K562 (cell line): ENCODE results near the gene NCOA1. TPM values are rescaled to one million over a fixed set of nuclear protein-coding genes. Genes with fewer than 3 reads are reported as not detected.

Experiments used
- CEBPG ChIP-seq, 3 experiments: fragments of 200-800 bp in 1 of 3; sonication (Bioruptor generic) in 1 of 3; sonication (generic) in 1 of 3; formaldehyde crosslinking in 1 of 3; IDR thresholded peaks in 2 of 3; conservative IDR thresholded peaks in 1 of 3; 2 replicates each; pipeline versions ENCODE4 v1.6.1 to v1.8.0; 2016 to 2022; ENCODE audit warnings: missing compliant biosample characterization in 2 of 3, missing genetic modification characterization in 2 of 3, mild to moderate bottlenecking in 1 of 3, missing genetic modification reagents in 1 of 3
- CXXC5 ChIP-seq: fragments of 250-450 bp; sonication (Bioruptor Pico); IDR thresholded peaks from 2 replicates; pipeline ENCODE4 v1.8.0; 2022; ENCODE audit warnings: inconsistent platforms, mild to moderate bottlenecking, moderate library complexity
- EHMT2 ChIP-seq: fragments of 450-650 bp; IDR thresholded peaks from 2 replicates; pipeline ENCODE4 v1.6.1; 2018; ENCODE audit warnings: antibody characterized with exemption
- FOXM1 ChIP-seq, 2 experiments: fragments of 450-650 bp in 1 of 2; sonication (generic) in 1 of 2; formaldehyde crosslinking in 1 of 2; IDR thresholded peaks; 2 replicates each; pipeline versions ENCODE4 v1.6.1 to v1.9.0; 2017 to 2022; ENCODE audit warnings: low read depth in 2 of 2, mild to moderate bottlenecking in 2 of 2, missing genetic modification reagents in 1 of 2, moderate library complexity in 1 of 2
- HDAC1 ChIP-seq, 2 experiments: fragments of 450-650 bp; IDR thresholded peaks; 2 replicates each; pipeline ENCODE4 v1.6.1; 2016 to 2017; ENCODE audit warnings: inconsistent platforms in 1 of 2, mild to moderate bottlenecking in 1 of 2, moderate library complexity in 1 of 2
- HMGXB4 ChIP-seq: sonication (generic); formaldehyde crosslinking; IDR thresholded peaks from 2 replicates; pipeline ENCODE4 v1.8.1; 2023; ENCODE audit warnings: mild to moderate bottlenecking, missing genetic modification reagents
- IRF2 ChIP-seq: sonication (generic); formaldehyde crosslinking; IDR thresholded peaks from 2 replicates; pipeline ENCODE4 v1.8.1; 2022; ENCODE audit warnings: mild to moderate bottlenecking, missing genetic modification reagents
- MAX ChIP-seq: sonication (generic); formaldehyde crosslinking; IDR thresholded peaks from 2 replicates; pipeline ENCODE4 v1.9.0; 2022; ENCODE audit warnings: mild to moderate bottlenecking, missing genetic modification reagents
- MYNN ChIP-seq, 2 experiments: sonication (generic); formaldehyde crosslinking in 1 of 2; IDR thresholded peaks; 2 replicates each; pipeline versions ENCODE4 v1.5.0 to v1.6.1; 2016 to 2020; ENCODE audit warnings: antibody characterized with exemption in 1 of 2, missing genetic modification reagents in 1 of 2
- NCOA6 ChIP-seq: fragments of 450-650 bp; IDR thresholded peaks from 2 replicates; pipeline ENCODE4 v1.6.1; 2017; ENCODE audit warnings: mild to moderate bottlenecking
- NR2C2 ChIP-seq, 2 experiments: fragments of 200-800 bp in 1 of 2; sonication (Bioruptor generic) in 1 of 2; sonication (generic) in 1 of 2; formaldehyde crosslinking in 1 of 2; IDR thresholded peaks; 2 replicates each; pipeline versions ENCODE4 v1.6.1 to v1.8.0; 2016 to 2022; ENCODE audit warnings: mild to moderate bottlenecking in 1 of 2, missing compliant biosample characterization in 1 of 2, missing genetic modification characterization in 1 of 2, missing genetic modification reagents in 1 of 2
- PCBP1 ChIP-seq: fragments of 200-400 bp; formaldehyde crosslinking; IDR thresholded peaks from 2 replicates; pipeline ENCODE4 v1.6.1; 2018; ENCODE audit warnings: mild to moderate bottlenecking, low read depth, low read length; ENCODE audit not compliant: poor library complexity, severe bottlenecking
- RBM22 ChIP-seq: fragments of 200-400 bp; formaldehyde crosslinking; IDR thresholded peaks from 2 replicates; pipeline ENCODE4 v1.6.1; 2018; ENCODE audit warnings: low read length, low read depth; ENCODE audit not compliant: poor library complexity, severe bottlenecking
- SRSF3 ChIP-seq: fragments of 200-400 bp; formaldehyde crosslinking; IDR thresholded peaks from 2 replicates; pipeline ENCODE4 v1.6.1; 2016; ENCODE audit warnings: mild to moderate bottlenecking, low read length, moderate library complexity; ENCODE audit not compliant: insufficient read depth
- TAF15 ChIP-seq: fragments of 200-400 bp; formaldehyde crosslinking; IDR thresholded peaks from 2 replicates; pipeline ENCODE4 v1.6.1; 2017; ENCODE audit warnings: mild to moderate bottlenecking, low read depth, low read length, moderate library complexity
- ZNF146 ChIP-seq: IDR thresholded peaks from one replicate; pipeline ENCODE4 v1.6.1; 2018; ENCODE audit warnings: missing compliant biosample characterization; ENCODE audit not compliant: unreplicated experiment
- ZNF224 ChIP-seq: sonication (generic); formaldehyde crosslinking; IDR thresholded peaks from 2 replicates; pipeline ENCODE4 v1.8.0; 2022; ENCODE audit warnings: mild to moderate bottlenecking, missing genetic modification reagents
- polyA plus RNA-seq, 8 experiments: library from polyadenylated mRNA; depleted of rRNA in 4 of 8; stranded (reverse) in 5 of 8; unstranded in 3 of 8; fragments of >200 nt; fragmentation: Nextera tagmentation in 2 of 8; fragmentation: Illumina TruSeq in 1 of 8; extraction: Ambion mirVana in 2 of 8; extraction: Trizol in 1 of 8; gene quantifications; 2 replicates each; pipeline versions ENCODE4 v1.2.1 to v1.2.3, GENCODE V29; 2011 to 2014; ENCODE audit warnings: inconsistent platforms in 1 of 8, missing spikeins in 1 of 8
- total RNA-seq, 7 experiments: library from RNA; depleted of rRNA in 6 of 7; stranded (reverse); fragments of >200 nt in 6 of 7; fragmentation: Illumina TruSeq in 2 of 7; extraction: Trizol in 2 of 7; gene quantifications; 2 replicates each; pipeline versions ENCODE4 v1.2.1 to v1.2.3, GENCODE V29; 2011 to 2021; ENCODE audit warnings: low replicate concordance in 1 of 7
- TF ChIP-seq, protein P1 (sequence below): fragments of 250-450 bp; sonication (Bioruptor Pico); IDR thresholded peaks from 2 replicates; pipeline ENCODE4 v1.4.0; 2020; ENCODE audit warnings: mild to moderate bottlenecking, moderate library complexity, borderline replicate concordance
- TF ChIP-seq, protein P2 (sequence below): IDR thresholded peaks from 2 replicates; pipeline ENCODE4 v1.6.1; 2014; ENCODE audit warnings: antibody characterized with exemption

The NCOA1 gene
- total and polyA plus RNA-seq, 9 of the 15 experiments (the other 6 are each of a cell fraction or from before 2014, with no cell fraction given) = 4.9 to 25.7 (median 17.0) TPM

DNA sequence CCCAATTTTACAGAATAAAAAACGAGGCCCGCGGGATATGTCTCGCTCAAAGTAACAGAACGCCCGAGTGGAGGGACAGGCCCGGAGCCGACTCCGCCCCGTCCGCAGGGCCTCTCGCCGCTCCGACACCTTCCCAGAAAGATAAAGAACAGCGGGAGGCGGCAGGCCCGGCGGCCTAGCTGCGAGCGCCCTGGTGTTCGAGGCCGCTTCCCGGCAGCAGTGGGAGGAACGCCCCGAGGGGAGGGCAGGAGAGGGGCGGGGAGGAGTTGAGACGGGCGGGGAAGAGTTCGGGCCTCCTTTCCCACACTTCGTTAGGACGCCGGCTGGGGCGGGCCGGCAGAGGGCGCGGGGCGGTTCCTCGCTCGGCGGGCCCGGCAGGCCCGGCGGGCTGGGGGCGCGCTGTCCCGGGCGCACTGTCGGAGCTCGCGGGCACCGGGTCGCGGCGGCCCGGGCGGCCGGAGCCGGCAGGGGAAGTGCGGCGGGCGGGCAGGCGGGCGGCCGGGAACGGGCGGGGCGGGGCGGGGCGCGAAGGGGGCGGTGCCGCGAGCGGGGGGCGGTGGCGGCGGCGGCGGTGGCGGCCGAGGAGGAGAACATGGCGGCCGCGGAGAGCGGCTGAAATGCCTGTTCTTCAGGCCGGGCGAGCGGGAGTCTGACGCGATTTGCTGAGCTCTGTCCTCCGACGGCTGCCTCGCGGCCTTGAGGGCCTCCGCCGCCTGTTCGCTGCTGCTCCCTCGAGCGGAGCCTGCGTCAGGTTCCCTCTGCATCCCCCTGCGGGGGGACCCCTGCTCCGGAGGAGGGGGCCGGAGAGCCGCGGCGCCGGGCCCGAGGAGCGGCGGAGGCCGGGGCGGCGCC is at the start of gene NCOA1 (continued):
- TF ChIP-seq CEBPG (CRISPR knock-in tag; IDR thresholded peaks at IDR 0.05) (no peak), CEBPG (tag; conservative IDR thresholded peaks at IDR 0.05 in 1 of 2, IDR thresholded peaks at IDR 0.05 in 1 of 2) (no peak), NR2C2 (CRISPR knock-in tag; IDR thresholded peaks at IDR 0.05) (no peak), NR2C2 (tag; IDR thresholded peaks at IDR 0.05) (no peak; the same call in 1 of the 2 replicates), TAF15 (no peak), PCBP1 (peak; percentile 0), HDAC1 (IDR thresholded peaks at IDR 0.05) (no peak), IRF2 (CRISPR knock-in tag) (no peak), RBM22 (no peak), HMGXB4 (no peak; the same call in 1 of the 2 replicates), MAX (CRISPR knock-in tag) (no peak), SRSF3 (no peak), FOXM1 (IDR thresholded peaks at IDR 0.05; ENCODE audit: low read depth) (no peak), FOXM1 (CRISPR knock-in tag; IDR thresholded peaks at IDR 0.05; ENCODE audit: low read depth) (no peak), NCOA6 (peak; percentile 23; the same call in 1 of the 2 replicates), ZNF146 (CRISPR knock-in tag) (no peak), ZNF224 (no peak), CXXC5 (CRISPR knock-in tag) (peak; percentile 88), MYNN (IDR thresholded peaks at IDR 0.05) (no peak), MYNN (CRISPR knock-in tag; IDR thresholded peaks at IDR 0.05) (no peak), EHMT2 (no peak)
- TF ChIP-seq, protein P1, sequence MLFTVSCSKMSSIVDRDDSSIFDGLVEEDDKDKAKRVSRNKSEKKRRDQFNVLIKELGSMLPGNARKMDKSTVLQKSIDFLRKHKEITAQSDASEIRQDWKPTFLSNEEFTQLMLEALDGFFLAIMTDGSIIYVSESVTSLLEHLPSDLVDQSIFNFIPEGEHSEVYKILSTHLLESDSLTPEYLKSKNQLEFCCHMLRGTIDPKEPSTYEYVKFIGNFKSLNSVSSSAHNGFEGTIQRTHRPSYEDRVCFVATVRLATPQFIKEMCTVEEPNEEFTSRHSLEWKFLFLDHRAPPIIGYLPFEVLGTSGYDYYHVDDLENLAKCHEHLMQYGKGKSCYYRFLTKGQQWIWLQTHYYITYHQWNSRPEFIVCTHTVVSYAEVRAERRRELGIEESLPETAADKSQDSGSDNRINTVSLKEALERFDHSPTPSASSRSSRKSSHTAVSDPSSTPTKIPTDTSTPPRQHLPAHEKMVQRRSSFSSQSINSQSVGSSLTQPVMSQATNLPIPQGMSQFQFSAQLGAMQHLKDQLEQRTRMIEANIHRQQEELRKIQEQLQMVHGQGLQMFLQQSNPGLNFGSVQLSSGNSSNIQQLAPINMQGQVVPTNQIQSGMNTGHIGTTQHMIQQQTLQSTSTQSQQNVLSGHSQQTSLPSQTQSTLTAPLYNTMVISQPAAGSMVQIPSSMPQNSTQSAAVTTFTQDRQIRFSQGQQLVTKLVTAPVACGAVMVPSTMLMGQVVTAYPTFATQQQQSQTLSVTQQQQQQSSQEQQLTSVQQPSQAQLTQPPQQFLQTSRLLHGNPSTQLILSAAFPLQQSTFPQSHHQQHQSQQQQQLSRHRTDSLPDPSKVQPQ (CRISPR knock-in tag) = no peak
- TF ChIP-seq, protein P2, sequence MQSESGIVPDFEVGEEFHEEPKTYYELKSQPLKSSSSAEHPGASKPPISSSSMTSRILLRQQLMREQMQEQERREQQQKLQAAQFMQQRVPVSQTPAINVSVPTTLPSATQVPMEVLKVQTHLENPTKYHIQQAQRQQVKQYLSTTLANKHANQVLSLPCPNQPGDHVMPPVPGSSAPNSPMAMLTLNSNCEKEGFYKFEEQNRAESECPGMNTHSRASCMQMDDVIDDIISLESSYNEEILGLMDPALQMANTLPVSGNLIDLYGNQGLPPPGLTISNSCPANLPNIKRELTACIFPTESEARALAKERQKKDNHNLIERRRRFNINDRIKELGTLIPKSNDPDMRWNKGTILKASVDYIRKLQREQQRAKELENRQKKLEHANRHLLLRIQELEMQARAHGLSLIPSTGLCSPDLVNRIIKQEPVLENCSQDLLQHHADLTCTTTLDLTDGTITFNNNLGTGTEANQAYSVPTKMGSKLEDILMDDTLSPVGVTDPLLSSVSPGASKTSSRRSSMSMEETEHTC = no peak
